Astrocyte of the cerebellum (primary cell): Measurements from ENCODE around the gene NDST4.

ENCODE experiments used
- DNase-seq: peaks from one replicate; pipeline ENCODE4 v3.0.0-alpha.2; 2011; ENCODE audit warnings: low read depth
- H3K4me3 ChIP-seq: 2 replicates; pipeline ENCODE4 v1.5.1; 2011; ENCODE audit warnings: mild to moderate bottlenecking, low read depth, low read length, moderate library complexity
- CTCF ChIP-seq: IDR thresholded peaks from 2 replicates; pipeline ENCODE4 v1.5.1; 2012; ENCODE audit warnings: low read length, low read depth, moderate library complexity, mild to moderate bottlenecking; ENCODE audit errors: missing control alignments
- in situ Hi-C: cut with HindIII; loops from 2 replicates; pipeline ENCODE4 v1.10.0; 2017; ENCODE audit warnings: low sequenced_read_pairs

The NDST4 gene

GRCh38 chr4:115113506-115114106 lies at the start of gene NDST4:
Gene NDST4, minus strand, starts transcription at chr4:115113620. Its CDS starts 36,584 bp downstream, at chr4:115077036.
- in situ Hi-C loops: no loop called here
- H3K4me3 ChIP-seq: peak within 1 kb of the TSS; percentile 36
- TF ChIP-seq CTCF: peak; percentile 13
- DNase-seq: peak; percentile 63

DNA sequence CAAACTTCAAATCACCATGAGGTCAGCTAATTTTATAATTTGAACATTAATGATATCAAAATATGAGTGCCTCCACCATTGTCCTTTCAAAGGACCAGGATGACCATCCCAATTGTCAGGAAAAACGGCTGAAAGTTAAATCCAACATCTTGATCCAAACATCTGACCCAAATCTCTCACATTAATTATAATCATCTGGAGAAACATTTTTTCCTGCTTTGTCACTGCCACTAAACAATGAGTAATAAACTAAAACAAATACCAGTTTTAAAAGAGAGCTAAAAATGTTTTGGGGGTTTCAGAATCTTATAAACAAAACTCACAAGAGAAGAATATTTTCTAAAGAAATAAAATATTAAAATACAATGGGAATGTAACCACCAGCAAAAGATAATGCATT lies 45.7 kb upstream of the NDST4 start:
- no peak for TF ChIP-seq CTCF
- H3K4me3 ChIP-seq: no peak overlapping the region
- DNase-seq: no peak
- in situ Hi-C loops: no loop called here

DNA sequence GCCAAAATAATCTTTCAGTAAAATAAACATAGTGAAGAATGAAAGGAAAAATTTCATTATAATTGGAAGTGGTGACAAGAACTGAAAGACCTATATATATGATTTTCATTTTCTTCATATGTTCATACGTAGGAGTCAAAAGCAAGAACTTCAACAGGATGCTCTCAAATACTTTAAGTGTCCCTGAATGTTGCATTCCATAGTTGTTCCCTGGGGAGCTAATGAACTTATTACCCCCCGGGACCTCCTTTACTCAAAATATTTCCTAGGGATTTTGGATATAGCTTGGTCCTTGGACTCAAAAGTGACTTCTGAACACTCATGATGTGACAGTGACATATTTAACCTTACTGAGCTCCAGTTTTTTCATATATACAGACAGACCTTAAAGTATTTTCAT lies 44.9 kb upstream of the NDST4 start:
- no peak for TF ChIP-seq CTCF
- DNase-seq: no peak
- in situ Hi-C loops: no loop called here
- no peak overlapping the region for H3K4me3 ChIP-seq

DNA sequence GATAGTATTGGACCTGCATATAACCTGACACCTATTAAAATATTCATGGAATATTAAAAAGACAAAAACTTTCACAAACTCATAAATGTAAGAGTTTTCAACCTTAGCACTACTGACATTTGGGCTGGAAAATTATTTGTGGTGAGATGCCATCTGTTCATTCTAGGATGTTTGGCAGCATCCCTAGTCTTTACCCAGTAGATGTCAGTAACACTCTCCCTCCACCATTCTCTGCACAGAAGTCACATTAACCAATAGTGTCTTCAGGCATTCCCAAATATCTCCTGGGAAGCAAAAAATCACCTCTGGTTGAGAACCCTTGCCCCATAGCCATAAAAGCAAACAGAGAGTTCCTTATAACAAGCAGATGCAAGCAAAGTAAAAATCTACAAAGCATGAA lies 41.4 kb upstream of the NDST4 start:
- TF ChIP-seq CTCF: no peak
- in situ Hi-C loops: no loop called here
- DNase-seq: no peak
- no peak overlapping the region for H3K4me3 ChIP-seq

- in situ Hi-C loops: no loop called here
- TF ChIP-seq CTCF: no peak
- H3K4me3 ChIP-seq: no peak overlapping the region
- DNase-seq: no peak
Measured at GRCh38 chr4:115152965-115153364, 39.5 kb upstream of the NDST4 start.

- DNase-seq: no peak
- no peak overlapping the region for H3K4me3 ChIP-seq
- no peak for TF ChIP-seq CTCF
- in situ Hi-C loops: no loop called here
Measured at GRCh38 chr4:115152081-115152480, 38.7 kb upstream of the NDST4 start.
